HG03064 (cell line): ENCODE results near the gene ARFRP1.
"Not testable (repeated sequence)": the region's sequence is repeated elsewhere in the genome, so short reads cannot be mapped to it uniquely, and the experiment has no call there.

Experiments used
- ATAC-seq: cut with Tn5 transposase; IDR thresholded peaks from one replicate; pipeline ENCODE4 v1.9.1; 2021; ENCODE audit warnings: low read depth; ENCODE audit not compliant: unreplicated experiment

Gene ARFRP1

DNA sequence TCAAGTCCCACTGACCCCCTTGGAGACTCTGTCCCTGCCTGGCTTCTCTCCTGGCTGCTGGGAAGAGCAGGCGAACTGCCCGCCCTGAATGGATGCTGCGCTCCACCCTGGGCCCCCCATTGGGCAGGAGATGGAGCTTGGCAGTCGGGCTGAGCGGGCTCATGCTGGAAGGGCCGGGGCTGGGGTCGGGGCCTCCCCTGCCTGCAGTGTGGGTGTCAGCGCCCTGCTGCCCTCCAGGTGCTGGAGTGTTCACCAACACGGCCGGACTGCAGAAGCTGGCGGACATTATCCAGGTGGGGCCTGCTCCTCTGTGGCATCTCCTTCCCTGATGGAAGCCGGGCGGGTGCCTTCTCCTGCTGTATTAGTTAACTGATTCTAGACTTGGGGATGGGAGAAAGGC is 27.3 kb downstream of the ARFRP1 start:
- ATAC-seq: no peak

DNA sequence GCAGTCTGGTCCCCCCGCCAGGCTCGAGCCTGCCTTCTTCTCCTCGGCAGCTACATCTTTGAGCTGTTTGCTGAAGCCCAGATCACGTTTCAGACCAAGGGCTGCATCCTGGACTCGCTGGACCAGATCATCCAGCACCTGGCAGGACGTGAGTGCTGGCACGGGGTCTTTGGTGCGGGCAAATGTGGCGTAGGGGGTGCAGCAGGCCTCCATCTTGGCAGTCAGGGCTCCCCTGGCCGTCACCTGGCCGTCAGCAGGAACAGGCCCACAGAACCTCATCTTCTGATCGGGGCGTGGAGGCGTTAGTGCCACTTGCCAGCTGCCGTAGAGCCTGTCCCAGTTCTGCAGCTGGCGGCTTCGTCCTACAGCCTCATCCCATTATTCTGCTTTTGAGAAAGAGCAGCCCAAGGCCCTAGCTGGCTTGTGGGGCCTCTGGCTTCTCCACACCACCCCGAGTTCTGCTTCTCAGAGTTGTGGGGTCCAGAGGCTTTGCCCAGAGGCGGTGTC is 27.9 kb downstream of the ARFRP1 start:
- no peak for ATAC-seq

DNA sequence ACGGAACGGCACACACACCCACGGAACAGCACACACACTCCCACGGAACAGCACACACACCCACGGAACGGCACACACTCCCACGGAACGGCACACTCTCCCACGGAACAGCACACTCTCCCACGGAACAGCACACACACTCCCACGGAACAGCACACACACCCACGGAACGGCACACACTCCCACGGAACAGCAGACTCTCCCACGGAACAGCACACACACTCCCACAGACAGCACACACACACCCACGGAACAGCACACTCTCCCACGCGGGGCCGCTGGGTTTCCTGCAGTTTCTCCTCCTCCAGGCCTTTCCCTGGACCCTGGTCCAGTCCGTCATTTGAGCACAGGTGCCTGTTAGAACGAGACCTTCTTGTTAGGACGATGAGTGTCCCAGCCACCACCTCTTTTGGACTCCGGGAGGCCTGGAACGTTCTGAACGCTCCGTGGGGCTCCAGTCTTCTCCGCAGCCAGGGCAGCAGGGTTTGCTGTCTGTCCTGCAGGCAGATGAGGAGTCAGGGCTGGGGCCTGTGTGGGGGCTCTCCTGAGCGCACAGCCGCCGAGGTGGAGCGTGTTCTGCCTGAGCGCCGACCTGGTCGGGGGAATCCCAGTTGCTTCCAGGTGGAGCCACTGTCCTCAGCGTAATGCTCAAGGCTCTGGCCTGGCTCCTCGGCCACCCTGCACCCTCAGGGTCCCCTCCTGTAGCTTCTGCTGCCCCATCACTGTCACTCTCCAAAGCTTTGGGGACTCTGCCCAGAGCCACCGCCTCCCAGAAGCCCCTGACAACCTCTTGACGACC is 28.9 kb downstream of the ARFRP1 start:
- ATAC-seq: no peak

DNA sequence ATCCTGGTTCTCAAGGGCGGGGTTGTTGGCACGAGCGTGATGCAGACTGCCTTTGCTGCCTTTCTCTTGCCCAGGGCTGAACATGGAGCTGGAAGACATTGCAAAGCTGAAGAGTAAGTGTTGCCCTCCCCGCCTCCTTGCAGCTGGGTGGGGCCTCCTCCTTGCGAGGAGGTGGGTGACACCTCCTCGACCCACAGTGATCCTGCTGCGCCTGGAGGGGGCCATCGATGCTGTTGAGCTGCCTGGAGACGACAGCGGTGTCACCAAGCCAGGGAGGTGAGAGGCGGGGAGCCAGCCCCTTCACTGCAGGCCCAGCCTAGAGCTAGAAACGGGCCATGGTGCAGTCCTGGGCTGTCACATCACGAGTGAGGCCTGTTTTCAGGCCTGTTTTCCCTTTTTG is 29.7 kb downstream of the ARFRP1 start:
- no peak for ATAC-seq

DNA sequence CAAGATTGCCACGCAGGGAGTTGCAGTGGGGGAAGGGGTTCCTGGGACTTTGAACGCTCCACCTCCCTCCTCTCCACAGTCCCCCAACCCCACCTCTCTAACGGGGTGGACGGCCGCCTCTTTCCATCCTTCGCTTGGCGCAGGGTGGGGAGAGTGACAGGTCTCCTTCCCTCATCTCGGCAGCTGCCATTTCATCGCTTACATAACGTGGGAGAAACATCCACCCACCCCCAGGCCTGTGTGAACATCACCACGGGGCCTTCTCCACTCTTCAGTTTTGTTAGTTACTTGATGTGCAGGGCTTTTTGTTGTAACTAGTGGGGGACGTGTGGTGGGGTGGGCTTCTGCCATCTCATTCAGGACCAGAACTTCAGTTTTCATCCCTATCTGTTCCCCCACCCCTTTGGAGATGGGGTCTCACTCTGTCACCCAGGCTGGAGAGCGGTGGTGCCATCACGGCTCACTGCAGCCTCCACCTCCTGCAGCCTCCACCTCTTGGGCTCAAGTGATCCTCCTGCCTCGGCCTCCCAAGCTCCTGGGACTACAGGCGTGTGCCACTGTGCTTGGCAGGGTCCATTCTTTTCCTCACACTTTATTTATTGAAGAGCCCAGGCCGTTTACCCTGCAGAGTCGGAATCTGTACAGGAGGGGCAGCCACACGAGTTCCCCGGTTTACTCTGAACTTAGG is 32.0 kb downstream of the ARFRP1 start:
- ATAC-seq: no peak

DNA sequence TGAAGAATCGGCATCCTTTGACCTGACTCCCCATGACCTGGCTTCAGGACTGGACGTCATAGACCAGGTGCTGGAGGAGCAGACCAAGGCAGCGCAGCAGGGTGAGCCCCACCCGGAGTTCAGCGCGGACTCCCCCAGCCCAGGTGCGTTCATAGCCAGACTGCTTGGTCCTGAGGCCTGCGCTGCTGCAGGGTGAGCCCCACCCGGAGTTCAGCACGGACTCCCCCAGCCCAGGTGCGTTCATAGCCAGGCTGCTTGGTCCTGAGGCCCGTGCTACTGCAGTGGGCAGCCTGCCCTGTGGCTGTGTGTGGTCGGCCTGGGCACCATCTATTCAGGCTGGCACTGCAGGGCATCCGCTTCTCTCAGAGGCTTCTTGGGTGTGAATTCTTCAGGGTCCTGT is 33.8 kb downstream of the ARFRP1 start:
- ATAC-seq: no peak

DNA sequence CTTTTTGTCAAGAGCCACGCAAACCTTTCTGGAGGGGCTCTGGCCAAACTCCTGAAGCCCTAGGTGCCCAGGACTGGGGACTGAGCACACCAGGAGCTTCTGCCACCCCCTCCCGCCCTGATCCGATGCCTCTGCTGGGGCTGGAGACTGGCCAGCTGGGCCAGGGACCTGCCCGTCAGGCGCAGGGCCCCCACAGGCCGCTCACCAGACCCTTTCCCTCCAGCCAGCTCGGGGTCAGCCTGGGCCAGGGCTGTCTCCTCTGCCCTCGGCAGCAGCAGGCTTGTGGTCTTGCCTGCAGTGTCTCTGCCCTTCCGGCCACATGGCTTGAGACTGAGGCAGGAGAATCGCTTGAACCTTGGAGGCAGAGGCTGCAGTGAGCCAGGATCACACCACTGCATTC is 35.1 kb downstream of the ARFRP1 start:
- ATAC-seq: no peak

DNA sequence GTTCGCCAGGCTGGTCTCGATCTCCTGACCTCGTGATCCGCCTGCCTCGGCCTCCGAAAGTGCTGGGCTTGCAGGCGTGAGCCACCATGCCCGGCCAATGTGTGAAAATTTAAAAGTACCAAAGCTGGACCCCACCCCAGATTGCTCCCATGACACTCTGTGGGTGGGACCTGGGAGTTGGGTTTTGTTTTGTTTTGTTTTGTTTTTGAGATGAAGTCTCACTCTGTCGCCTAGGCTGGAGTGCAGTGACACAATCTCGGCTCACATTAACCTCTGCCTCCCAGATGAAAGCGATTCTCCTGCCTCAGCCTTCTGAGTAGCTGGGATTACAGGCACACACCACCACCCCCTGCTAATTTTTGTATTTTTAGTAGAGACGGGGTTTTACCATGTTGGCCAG is 36.1 kb downstream of the ARFRP1 start:
- ATAC-seq: not testable (repeated sequence)

DNA sequence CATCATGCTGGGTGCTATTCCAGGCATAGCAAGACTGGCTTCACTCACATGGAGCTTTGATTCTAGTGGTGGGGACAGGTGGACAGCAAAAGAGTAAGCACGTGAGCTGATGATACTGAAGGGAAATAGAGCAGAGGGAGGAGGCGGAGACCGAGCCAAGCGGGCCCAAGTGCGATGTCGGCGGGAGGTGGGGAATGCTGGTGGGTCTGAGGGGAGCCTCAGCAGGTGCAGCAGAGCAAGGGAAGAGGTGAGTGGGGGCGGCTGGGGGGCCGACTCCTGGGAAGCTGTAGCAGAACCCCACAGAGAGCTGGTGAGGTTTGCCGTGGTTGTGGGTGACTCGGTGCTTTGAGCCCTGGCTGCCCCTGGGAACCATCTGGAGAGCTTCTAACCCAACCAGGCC is 39.4 kb downstream of the ARFRP1 start:
- no peak for ATAC-seq

DNA sequence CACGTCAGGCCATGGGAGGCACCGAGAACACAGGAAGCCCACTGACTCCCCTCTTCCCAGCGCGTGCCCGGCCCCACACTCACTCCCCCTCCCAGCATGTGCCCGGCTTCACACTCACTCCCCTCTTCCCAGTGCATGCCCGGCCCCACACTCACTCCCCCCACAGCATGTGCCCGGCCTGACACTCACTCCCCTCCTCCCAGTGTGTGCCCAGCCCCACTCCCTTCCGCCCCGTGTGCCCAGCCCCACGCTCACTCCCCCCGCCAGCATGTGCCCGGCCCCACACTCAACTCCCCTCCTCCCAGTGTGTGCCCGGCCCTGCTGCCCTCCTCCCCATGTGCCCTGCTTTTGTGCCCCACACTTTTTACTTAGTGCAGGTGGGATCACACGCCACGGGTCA is 39.9 kb downstream of the ARFRP1 start:
- ATAC-seq: no peak

DNA sequence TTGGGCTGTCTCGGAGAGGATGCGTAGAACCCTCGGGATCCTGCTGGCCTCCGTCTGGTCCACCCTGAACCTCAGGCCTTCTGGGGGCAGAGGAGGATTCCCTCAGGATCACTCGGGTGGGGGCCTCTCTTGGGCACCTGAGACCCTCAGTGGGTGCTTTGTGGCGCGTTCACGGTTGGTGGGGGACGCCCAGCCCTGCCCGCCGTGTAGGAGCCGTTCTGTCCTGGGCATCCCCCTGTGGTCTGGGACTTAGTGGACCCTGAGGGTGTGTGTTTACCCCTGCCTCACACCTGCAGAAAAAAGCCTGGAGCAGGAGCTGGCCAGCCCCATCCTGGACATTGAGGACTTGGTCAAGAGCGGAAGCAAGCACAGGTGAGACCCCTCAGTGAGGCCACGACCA is 42.1 kb downstream of the ARFRP1 start:
- no peak for ATAC-seq

DNA sequence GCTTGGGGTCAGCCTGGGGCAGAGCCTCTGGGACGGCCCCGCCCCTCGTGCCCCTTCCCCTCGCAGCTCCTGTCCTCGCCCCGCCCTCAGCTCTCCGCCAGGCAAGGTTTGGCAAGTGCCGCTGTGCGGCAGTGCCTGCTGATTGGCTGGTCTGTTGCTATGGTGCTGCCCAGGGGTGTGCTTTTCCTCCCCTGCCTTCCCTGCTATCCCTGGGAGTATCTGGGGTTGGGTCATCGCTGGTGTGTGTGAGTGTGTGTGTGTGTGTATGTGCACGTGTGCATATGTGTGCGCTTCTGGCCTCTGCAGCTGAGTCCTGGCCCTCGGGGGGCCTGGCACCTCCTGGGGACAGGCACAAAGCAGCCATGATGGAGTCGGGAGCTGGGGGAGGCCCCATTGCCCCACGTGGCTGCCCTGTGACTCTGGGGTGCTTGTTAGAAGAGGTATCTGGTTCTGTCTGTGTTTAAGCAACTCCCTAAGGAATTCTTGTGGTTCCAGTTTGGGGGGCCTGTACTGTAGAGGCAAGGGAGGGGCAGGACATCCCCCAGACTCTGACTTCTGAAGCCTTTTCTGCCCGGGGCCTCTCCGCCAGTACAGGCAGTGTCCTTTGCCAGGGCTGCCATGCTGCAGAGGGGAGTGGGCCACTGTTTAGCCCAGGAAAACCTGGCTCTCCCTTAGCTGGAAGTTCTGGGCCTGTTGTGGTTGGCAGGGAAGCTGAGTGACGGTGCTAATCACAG is 42.7 kb downstream of the ARFRP1 start:
- ATAC-seq: no peak

DNA sequence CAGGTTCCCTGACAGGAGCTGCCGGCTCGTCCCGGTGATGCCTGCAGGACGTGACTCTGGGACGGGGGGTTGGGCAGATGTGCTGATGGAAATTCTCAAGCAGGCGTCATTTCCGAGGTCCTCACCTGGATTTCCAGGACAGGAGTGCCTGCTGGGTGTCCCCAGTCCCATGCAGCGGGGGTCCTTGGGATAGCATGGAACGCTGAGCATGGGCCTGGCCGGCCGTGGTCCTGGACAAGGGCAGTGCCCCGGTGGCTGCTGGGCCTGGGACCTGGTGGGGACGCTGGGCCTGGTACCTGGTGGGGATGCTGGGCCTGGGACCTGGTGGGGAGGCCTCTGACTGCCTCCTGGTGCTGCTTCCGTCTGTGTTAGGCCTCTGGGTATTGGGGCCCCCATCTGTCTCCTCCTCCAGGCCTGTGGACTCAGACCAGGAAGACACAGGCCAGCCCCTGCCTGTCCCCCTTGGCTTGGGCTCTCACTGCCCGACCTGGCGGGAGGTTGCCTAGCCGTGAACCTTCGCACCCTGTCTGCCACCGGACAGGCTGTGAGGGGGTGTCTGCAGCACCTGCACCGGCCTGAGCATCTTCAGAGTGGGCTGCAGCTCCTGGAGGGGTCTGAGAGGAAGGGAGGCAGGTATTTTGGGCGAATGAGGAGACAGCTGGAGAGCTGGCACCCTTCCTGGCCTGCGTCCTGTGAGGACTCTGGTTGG is 43.5 kb downstream of the ARFRP1 start:
- no peak for ATAC-seq

DNA sequence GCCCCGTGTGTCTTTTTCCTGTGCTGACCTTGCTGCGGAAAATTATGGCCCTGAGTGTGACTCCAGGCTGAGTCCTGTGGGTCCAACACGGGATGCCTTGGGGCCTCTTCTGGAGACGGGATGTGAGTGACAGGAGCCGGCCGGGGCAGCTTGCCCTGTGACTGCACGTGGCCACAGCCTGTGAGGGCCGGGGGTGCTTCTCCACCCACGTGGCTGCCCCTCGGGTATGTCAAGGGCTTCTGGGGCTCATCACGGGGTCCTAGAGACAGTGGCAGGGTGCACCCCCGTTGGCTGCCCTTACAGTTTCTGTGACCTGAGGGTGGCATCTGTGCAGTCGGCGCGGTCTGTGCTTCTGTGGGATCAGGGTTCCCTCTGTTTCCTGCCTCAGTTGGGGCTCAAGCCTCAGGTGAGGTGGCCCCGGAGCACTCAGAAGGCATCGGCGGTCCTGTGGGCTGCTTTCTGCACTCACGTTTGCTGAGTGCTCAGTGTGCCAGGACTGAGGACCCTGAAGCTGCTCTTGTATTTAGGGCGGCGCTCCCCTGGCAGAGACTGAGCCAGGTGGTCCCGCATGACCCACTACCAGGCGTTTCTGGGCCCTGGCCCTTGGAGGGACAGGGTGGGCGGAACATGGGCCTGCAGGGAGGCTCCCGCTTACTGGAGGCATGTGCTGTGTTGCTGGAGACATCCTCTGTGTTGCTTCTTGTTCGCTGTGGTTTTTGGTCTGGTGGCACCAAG is 44.3 kb downstream of the ARFRP1 start:
- ATAC-seq: no peak

DNA sequence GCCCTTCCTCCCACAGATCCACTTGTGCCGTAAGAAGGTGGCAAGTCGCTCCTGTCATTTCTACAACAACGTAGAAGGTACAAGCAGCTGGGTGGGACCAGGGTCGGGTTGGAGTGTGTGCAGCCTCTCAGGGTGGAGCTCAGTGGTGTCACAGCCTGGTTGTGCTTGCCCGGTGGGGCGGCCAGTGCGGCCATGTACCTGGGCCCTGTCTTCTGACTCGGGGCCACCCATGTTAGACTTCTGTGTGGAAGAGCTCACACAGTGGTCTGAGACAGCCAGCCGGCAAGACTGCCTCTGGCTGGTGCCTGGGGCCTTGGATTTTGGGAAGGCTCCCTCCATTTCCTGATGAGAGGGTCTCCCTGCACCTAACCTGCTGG is 45.0 kb downstream of the ARFRP1 start:
- ATAC-seq: no peak

DNA sequence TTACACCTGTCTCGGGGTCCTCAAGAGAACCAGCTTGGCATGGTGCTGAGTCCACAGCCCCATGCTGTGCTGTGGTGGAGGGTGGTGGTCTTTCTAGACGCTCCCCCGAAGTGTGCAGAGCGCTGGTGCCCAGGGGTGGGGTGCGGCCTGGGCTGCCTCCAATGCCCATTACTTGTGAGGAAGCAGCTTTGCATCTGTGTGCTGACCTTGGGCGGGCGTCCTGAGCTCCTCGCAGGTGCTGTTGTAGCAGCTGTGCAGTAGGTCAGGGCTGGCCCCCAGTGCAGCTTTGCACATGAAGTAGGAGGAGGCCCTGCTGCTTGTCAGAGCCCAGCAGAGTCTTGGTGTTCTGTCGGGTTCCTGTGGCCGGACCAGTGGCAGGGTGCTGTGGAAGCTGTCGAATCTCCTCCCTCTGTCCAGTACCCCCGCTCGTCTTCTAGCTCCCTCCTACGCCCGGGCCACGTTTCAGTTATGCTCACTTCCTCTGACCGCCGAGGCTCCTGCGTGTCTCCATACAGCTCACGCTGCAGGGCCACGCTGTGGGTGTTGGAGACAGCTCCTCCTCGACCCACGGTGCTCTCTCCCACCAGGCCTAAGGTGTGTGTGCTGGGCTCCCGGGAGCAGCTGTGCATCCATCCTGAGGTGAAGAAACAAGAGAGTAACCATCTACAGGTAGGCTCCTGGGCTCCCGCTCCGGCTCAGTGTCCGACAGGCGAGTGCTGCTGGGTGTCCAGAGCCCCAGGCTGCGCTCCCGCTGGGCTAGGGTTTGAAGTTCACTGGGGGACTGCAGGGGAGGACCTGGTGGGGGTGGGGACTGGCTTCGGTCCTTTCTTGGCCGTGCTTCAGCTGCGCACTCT is 45.6 kb downstream of the ARFRP1 start:
- ATAC-seq: no peak

DNA sequence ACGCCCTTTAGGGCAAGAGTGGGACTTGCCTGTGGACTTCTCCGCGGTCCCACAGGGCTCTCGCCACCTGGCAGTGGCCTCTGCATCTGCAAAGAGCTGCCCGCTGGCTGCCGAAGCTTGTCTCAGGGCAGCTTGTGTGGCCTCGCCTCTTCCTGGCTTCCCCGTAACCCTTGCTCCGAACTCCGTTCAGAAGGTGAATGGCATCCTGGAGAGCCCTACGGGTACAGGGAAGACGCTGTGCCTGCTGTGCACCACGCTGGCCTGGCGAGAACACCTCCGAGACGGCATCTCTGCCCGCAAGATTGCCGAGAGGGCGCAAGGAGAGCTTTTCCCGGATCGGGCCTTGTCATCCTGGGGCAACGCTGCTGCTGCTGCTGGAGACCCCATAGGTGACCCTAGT is 46.7 kb downstream of the ARFRP1 start:
- ATAC-seq: no peak

DNA sequence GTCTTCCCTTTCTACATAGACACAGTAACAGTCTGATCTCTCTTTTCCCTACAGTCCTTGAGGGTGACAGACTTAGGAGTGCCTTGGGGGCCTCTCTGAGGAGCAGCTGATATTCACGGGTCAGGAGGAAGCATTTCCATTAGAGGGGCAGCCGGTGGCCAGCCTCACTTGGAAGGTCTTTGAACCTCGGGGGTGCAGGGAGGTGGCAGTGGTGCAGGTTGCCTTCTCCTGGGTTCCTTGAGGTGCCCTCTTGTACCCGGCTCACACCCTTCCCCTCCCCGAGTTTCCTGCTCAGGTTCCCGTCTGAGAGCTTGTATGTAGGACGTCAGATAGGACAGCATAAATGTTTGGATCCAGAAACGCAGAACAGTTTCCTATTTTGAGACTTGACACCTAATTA is 47.2 kb downstream of the ARFRP1 start:
- ATAC-seq: no peak

DNA sequence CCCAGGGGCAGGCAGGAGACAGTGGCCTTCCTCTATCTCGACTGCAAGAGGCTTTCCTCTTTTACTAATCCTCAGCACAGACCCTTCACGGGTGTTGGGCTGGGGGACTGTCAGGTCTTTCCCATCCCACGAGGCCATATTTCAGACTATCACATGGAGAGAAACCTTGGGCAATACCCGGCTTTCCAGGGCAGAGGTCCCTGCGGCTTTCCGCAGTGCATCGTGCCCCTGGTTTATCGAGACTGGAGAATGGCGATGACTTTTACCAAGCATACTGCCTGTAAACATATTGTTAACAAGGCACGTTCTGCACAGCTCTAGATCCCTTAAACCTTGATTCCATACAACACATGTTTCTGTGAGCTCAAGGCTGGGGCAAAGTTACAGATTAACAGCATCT is 47.6 kb downstream of the ARFRP1 start:
- ATAC-seq: not testable (repeated sequence)
